ENCODE results near the gene RAB35.

DNA sequence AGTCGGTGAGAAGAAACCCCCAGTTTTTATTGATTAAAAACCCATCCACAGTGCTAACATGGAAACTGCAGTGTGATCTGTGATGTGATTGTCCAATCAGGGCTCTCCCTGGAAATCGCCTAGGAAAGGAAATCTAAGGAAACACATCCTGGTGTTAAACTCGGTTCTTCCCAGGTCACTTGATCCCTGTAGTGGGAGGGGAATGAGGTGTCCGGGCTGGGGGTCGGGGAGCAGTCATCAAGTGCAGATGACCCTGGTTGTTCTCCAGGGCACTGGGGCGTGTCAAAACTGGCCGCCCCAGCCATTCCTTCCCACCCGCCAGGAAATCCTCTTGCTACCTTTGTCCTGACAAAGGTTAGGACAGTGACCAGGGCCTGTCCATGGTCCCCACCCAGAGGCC, 20.8 kb downstream of the RAB35 start:
- TF ChIP-seq, protein P1, sequence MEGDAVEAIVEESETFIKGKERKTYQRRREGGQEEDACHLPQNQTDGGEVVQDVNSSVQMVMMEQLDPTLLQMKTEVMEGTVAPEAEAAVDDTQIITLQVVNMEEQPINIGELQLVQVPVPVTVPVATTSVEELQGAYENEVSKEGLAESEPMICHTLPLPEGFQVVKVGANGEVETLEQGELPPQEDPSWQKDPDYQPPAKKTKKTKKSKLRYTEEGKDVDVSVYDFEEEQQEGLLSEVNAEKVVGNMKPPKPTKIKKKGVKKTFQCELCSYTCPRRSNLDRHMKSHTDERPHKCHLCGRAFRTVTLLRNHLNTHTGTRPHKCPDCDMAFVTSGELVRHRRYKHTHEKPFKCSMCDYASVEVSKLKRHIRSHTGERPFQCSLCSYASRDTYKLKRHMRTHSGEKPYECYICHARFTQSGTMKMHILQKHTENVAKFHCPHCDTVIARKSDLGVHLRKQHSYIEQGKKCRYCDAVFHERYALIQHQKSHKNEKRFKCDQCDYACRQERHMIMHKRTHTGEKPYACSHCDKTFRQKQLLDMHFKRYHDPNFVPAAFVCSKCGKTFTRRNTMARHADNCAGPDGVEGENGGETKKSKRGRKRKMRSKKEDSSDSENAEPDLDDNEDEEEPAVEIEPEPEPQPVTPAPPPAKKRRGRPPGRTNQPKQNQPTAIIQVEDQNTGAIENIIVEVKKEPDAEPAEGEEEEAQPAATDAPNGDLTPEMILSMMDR (IDR thresholded peaks at IDR 0.05 in 4 of 5, conservative IDR thresholded peaks at IDR 0.05 in 1 of 5) = no peak
- TF ChIP-seq POLR2A (IDR thresholded peaks at IDR 0.05) = no peak

Measured in gastrocnemius medialis (tissue), 4 donors.